Middle frontal gyrus (tissue), 1 donor: ENCODE data around the gene C10orf143.

ENCODE experiments used
- DNase-seq: peaks from one replicate; pipeline ENCODE4 v3.0.0-alpha.2; 2015; ENCODE audit warnings: low spot score; ENCODE audit errors: extremely low spot score

C10orf143 gene

DNA sequence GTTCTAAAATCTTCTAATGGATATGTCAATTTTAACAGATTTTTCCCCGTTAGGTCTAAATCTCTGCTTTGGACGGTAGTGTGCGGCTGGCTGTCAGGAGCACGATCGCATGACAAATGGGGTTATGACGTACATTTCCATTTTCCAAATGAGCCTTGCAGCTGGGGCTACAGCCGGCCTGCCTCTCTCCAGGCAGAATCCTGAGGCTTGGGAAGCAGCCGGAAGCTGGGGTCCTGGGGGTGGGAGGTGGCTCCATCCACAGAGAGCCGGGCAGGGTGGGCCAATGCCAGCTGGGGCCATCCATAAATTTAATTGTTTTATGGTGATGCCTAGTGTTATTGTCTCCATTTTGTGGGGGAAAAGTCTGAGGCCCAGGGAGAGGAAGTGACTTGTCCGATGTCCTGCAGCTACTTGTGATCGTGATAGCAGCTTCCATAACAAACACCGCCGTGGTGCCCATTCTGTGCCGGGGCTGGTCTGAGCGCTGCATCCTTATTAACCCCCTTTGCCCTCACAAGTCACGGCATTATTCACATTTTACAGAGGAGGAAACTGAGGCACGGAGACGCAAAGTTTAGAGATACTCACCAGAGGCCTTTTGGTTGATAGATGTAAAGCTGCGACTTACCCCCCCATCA is 93.5 kb downstream of the C10orf143 start:
- no peak for DNase-seq

DNA sequence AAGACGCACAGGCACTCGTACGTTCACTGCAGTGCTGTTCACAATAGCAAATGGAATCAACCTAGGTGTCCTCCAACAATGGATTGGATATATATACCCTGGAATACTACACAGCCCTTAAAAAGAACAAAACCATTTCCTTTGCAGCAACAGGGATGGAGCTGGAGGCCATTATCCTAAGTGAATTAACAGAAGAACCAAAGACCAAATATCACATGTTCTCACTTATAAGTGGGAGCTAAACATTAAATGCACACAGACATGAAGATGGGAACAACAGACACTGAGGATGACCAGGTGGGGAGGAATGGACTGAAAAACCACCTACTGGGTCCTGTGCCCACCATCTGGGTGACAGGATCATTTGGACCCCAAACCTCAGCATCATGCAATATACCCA is 94.5 kb downstream of the C10orf143 start:
- no peak for DNase-seq

DNA sequence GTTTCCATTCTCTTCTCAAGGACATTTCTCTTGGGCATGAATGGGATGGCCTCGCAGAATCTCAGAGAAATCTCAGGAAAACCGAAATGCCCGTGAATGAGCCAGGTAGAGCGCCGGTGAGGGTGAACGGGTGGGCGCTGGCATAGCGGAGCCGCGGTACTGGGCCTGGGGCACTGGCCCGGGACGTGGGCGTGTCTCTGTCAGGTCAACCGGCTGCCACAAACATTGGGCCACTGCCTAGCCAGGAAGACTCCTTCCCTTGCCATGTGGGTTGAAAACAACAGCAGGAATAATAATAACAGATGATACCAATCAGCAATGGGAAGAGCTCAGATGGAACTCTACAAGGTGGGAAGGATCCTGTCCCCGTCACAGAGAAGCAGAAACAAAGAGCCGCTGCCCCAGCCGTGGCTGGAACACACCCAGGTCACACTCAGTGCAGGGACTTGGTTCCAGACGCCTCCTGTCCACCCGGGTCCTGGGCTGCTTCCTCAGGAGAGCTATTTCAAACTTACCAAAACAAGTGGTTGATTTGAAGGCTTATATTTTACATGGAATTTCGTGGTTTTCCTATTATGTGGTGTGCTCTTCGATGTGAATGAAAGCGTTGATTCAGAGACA is 95.4 kb downstream of the C10orf143 start:
- DNase-seq, result no peak

DNA sequence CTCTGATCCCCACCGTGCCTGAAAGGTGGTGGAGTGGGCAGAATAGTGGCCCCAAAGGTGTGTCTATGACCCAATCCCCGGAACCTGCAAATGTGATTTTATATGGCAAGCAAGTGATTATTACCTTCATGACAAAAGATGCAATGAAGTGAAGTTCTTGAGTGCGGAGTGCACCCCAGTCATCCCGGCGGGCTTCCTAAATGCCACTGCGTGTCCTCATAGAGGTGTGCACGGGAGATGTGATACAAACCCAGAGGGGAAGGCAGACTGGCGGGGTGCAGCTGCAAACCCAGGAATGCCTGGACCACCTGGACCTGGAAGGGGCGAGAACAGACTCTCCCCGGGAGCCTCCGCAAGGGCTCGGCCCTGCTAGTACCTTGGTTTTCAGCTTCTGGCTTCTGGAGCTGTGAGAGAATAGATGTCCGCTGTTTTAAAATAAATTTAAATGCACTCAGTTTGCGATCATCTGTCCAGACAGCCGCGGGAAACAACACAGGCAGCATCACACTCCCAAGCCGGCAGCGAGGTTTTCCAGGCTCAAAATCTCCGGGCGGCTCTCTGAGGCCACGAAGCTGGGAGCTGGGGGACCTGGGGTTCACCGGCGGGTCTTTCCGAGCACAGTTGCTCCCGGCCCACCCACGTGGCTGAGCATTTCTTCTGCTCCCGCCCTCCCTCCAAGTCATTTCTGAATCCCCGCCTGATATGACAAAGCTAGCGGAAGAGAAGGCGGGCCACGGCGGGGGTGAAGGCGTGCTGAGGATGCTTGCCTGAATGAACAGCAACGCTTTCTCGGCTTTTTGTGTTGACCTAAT is 96.2 kb downstream of the C10orf143 start:
- no peak for DNase-seq
